Cerebellar nuclear complex (tissue), 1 donor: Measurements from ENCODE around the gene HS3ST3A1.

Experiments
- DNase-seq, 2 experiments: peaks; one replicate each; lab custom pipeline; 2025; lab: John Stamatoyannopoulos, UW

Gene HS3ST3A1

DNA sequence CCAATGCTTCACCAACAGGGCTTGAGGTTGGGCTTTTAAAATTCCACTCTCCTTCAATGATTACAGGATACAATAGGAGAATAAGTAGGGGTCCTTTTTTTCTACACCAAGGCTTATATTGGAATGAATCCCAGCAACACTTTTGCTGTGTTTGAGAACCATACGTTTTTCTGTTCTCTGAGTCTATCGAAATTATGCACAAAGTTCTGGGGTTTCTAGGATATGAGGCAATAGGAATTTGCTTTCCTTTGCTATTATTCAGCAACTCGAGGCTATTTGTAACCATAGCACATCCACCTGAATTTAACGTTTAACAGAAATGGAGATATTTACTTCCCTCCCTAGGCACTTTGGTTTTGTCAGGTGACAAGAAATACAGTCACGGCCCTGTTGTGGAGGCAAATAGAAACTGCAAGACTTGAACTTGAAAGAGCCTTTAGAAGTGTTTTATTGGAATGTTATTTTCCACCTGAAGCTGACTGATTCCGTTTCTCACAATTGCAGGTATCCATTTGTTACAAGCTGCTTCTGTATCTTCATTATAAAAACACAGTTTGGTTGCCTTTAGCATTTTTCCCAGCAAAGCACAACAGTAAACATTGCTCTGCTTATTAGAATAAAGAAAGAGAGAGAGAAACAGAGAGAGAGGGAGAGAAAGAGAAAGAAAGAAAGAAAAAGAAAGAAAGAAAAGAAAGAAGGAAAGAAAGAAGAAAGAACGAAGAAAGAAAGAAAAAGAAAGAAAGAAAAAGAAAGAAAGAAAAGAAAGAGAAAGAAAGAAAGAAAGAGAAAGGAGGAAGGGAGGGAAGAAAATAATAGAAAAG lies 109.6 kb downstream of the HS3ST3A1 start:
- no peak for DNase-seq

DNA sequence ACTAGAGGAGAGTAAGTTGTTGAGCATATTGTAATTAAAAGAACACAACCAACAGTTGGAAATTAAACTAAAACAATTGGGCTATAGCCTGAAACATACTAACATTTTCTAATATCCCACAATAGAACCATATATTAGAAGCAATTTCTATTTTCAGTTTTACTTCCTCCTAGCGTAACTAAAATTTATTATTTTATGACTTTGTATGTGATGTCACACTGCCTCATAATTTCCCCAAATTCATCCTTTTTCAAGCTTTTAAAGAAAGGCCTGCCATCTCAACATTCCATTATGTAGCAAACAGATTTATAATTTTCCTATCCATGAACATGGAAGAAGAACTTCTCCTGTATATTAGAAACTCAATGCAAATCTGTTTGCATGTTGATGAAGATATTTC lies 110.2 kb downstream of the HS3ST3A1 start:
- no peak for DNase-seq

- no peak for DNase-seq
Observed at GRCh38 chr17:13490906-13491482, 110.7 kb downstream of the HS3ST3A1 start.

DNA sequence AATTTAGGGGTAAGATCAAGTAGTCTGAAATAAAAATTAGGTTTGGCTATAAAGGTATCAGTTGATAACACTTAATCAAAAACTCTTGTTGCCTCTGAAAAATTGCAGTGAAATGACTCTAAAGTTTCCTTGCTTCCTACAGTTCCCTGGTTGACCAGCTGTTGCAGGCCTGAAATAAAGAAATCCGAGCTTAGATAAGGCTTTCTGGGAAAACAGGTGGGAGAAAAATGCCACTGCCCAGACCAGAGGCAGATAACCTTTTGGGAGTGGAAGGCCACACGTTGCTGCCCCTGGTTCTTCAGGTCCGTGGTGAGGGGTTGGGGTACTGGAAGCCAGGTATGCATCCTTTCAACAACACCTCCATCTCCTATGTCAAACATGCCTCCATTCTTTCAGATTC lies 111.3 kb downstream of the HS3ST3A1 start:
- DNase-seq: no peak

- DNase-seq: no peak
Observed at GRCh38 chr17:13485327-13485726, 116.4 kb downstream of the HS3ST3A1 start.

- no peak for DNase-seq
Observed at GRCh38 chr17:13484020-13484419, 117.7 kb downstream of the HS3ST3A1 start.

- no peak for DNase-seq
Observed at GRCh38 chr17:13480877-13481276, 120.9 kb downstream of the HS3ST3A1 start.

GRCh38 chr17:13478326-13478830 lies 123.4 kb downstream of the HS3ST3A1 start:
- no peak for DNase-seq

GRCh38 chr17:13477180-13477611 lies 124.5 kb downstream of the HS3ST3A1 start:
- DNase-seq: no peak

DNA sequence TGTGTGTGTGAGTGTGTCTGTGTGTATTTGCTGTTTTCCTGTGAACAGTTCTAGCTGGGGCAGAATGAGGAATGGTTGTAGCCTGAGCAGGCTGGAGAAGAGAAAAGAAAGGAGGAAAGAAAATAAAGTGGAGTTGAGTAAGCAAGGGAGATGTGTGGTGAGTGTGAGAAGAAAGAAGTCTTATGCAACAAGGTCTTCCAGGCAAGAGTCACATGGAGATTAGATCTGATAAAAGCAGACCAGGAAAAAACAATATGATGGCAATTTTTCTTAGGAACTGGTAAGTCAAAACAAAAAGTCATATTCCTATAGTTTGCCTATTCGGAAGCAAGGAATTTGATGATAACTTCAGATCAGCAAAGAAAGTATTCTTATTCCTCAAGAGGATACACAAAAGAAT lies 125.0 kb downstream of the HS3ST3A1 start:
- DNase-seq: no peak

DNA sequence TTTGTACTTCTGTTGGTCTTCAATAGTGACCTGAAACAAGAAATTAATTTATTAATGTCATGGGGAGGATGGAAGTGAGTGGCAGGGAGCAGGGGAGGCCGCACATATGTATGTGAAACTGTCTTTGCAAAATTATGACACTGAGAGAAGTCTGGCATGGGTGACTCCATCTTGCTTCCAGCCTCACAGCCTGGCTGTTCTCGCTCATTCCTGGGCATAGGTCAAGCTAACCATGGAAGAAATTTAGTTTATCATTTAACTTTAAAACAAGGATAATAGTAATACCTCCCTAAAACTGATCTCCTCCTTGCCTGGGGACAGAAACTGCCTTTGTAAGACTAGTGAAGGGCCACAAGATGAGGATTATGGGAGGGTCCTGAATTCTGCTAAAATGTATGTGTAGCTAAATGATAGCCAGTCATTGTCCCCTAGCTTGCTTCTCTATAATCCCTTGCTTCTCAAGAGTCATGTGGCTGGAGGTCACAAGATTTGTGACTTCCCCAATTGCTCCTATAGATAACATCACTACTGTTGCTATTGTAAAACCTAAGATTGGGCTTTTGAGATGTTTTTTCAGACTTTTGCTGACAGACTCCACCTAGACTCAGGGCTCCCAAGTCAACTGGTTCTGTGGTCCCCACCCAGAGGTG lies 126.0 kb downstream of the HS3ST3A1 start:
- no peak for DNase-seq

- DNase-seq: no peak
Observed at GRCh38 chr17:13474073-13474800, 127.5 kb downstream of the HS3ST3A1 start.

- no peak for DNase-seq
Observed at GRCh38 chr17:13465678-13466077, 136.1 kb downstream of the HS3ST3A1 start.

DNA sequence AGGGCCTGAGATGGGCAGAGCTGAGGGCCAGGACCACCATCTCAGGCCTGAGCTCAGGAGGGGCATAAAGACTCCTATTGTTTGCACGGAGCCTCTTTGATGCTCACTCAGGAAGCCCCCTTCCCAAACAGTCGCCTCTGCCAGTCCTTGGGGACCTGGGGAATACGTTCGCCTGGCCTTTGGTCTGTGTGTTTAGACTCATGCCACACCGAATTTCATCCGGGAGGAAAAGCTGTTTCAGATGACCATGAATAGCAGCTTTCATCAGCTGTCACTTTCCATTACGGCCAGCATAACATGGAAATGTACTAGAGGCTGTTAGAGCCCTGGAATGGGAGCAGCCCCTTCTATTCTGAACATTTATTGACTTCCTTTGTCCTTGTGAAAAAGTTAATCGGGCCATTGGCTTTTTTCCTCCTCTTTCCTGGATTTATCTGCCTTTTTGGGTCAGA lies 139.0 kb downstream of the HS3ST3A1 start:
- no peak for DNase-seq

DNA sequence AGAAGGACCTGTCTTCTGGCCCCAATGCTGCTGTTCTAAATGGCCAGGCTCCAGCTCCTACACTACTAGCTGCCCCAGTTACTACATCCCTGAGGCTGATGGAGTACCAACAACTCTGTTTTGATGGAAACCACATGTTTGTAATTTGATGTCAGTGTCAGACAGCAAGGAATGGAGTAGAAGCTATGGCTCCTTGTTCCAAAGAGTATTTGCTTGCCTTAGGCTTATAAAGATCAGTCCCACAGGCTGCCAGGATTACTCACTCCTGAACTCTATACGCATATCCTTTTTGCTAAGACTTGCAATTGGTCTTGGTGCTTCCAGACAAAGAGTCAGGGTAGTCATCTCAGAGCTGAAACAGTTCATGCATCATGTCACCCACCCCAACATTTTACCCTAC lies 139.6 kb downstream of the HS3ST3A1 start:
- DNase-seq: no peak

DNA sequence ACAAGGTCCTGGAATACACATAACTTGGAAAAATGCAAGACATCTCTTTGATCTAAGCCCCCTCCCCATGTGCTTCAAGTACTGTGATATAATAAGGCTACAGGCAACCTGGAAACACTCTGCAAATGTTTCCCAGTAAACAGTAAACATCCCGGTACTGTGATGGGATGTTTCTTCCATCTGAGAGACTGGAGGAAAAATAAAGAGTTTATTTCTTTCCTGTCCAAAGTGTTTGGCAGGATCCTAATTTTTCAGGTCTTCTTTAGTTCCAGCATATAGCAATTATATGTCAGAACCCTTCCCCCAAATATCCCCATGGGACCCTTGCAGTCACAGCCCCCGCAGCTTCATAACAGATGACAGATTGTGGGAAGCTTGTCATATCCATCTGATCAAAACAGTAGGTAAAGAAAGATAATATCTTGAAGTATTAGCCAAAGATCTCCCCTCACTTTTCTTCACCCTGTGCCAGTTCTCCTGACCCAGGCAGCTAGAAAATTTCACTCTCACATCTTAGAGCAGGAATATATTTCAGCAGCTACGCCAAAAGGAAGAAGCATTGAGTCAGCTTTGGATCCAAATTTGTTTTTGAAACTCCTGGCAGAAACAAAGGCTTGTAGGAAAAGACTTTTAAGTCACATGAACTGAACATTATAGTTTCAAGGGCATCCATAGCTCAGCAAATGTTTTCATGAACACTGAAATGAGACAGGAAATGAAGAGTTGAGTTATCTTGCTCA lies 141.3 kb downstream of the HS3ST3A1 start:
- no peak for DNase-seq

DNA sequence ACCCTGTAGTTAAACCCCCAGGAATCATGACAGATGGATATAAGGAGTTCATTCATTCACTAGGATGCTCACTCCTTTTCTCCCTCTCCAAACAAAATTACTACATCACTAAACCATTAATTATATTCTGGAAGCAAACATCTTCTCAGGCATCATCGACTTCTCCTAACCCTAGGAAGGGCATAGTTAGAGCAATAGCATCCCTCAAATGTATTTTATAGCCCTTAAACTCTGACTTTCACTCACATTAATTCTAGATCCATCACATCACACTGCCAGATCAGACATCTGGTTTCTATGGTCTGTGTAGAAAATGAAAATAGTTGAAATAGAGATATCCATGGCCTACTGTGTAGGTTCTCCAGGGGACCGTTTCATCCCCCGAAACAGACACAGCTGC lies 143.9 kb downstream of the HS3ST3A1 start:
- DNase-seq: no peak
